ENCODE data around the gene KCNH6.

KCNH6 gene

DNA sequence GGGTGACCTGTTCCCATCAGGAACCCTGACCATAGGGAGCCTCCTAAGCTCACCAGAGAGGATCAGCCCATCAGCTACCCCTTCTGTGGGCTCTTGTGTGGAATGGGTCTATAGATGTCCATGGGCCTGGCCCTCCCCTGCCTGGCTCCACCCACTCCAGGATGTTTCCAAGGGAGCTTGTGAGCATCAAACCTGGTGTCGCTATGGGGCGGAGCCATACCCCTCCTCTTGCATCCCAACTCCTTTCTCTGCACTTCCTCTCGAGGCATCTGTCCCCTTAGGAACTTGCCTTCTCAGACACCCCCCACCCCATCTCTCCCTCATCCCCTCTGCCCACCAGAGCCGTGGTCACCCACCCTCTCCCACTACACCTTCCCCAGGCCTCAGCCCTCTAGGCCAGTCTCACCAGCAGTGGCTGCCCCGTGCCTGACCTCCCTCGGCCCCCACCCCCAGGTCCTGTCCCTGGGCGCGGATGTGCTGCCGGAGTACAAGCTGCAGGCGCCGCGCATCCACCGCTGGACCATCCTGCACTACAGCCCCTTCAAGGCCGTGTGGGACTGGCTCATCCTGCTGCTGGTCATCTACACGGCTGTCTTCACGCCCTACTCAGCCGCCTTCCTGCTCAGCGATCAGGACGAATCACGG, 10.4 kb downstream of the KCNH6 start:
- no peak for DNase-seq (ENCODE audit: low read depth)

DNA sequence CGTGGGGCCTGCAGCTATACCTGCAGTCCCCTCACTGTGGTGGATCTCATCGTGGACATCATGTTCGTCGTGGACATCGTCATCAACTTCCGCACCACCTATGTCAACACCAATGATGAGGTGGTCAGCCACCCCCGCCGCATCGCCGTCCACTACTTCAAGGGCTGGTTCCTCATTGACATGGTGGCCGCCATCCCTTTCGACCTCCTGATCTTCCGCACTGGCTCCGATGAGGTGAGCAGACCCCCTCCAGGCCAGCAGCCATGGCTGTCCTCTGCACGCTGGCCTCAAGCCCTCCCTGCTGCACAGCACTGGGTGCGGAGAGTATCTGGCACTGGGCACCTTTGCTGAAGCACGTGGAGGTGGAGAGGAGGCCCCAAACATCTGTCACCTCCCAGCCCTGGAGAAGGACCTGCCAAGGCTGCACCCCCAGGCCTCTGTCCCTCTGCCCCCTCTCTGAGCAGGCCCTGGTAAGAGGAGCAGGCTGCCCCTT, 11.0 kb downstream of the KCNH6 start:
- no peak for DNase-seq (ENCODE audit: low read depth)

DNA sequence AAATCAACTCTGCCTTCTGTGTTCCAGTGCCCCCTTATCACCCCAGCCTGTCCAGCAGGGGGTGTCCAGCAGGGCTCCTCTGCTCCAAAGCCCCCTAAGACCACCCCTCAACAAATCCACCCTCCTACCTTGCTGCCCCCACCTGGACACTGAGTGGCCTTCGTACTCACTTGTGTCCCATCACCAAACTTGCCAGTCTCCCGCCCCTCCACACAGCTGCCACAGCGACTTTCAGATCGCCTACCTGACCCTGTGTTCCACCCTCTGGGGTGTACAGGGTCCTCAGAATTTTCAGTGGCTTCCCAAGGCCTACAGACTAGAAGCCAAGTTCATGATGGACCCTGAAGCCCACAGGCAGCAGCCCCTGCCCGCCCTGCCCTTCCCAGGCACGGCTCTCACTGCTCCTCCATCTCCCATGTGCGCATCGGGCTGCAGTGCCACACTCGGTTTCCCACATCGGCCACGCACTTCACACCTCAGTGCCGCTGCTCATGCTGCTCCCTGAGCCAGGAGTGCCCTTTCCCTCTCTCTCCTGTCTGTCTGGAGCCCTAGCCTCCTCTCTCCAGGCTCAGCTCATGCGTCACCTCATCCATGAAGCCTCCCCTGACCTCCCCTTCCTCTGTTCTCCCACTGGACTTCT, 11.8 kb downstream of the KCNH6 start:
- DNase-seq (ENCODE audit: low read depth), result no peak

DNA sequence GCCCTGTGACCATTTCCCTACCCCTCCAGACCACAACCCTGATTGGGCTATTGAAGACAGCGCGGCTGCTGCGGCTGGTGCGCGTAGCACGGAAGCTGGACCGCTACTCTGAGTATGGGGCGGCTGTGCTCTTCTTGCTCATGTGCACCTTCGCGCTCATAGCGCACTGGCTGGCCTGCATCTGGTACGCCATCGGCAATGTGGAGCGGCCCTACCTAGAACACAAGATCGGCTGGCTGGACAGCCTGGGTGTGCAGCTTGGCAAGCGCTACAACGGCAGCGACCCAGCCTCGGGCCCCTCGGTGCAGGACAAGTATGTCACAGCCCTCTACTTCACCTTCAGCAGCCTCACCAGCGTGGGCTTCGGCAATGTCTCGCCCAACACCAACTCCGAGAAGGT, 12.5 kb downstream of the KCNH6 start:
- DNase-seq (ENCODE audit: low read depth), result no peak

DNA sequence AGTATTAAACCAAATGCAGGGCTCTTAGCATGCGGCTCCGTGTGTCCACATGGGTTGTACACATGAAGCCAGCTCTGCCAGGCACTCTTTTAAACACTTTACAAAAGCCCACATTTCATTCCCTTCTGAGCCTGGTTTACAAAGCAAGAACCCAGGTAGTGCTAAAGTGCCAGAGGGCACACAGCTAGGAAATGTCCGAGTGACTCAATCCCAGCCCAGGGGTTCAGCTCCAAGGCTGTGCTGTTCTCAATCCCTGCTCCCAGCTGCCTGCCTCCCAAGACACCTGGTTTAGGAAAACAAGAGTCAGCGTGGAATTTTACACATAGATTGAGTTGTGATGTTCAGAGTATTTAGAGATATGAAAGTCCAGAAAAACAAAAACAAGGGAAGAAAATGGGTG, 13.8 kb downstream of the KCNH6 start:
- DNase-seq (ENCODE audit: low read depth), result no peak

DNA sequence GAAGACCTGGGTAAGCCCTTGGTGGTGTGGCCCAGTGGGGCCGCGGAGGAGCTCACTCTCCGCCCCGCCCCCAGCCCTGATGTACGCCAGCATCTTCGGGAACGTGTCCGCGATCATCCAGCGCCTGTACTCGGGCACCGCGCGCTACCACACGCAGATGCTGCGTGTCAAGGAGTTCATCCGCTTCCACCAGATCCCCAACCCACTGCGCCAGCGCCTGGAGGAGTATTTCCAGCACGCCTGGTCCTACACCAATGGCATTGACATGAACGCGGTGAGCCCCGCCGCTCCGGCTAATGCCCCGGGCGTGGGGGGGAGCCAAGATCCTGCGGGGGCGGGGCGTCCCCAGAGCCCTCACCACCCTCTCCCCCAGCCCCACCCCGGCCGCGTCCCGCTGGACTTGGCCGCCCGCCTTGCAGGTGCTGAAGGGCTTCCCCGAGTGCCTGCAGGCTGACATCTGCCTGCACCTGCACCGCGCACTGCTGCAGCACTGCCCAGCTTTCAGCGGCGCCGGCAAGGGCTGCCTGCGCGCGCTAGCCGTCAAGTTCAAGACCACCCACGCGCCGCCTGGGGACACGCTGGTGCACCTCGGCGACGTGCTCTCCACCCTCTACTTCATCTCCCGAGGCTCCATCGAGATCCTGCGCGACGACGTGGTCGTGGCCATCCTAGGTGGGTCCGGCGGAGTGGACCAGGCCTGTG, 15.0 kb downstream of the KCNH6 start:
- DNase-seq (ENCODE audit: low read depth), result no peak

DNA sequence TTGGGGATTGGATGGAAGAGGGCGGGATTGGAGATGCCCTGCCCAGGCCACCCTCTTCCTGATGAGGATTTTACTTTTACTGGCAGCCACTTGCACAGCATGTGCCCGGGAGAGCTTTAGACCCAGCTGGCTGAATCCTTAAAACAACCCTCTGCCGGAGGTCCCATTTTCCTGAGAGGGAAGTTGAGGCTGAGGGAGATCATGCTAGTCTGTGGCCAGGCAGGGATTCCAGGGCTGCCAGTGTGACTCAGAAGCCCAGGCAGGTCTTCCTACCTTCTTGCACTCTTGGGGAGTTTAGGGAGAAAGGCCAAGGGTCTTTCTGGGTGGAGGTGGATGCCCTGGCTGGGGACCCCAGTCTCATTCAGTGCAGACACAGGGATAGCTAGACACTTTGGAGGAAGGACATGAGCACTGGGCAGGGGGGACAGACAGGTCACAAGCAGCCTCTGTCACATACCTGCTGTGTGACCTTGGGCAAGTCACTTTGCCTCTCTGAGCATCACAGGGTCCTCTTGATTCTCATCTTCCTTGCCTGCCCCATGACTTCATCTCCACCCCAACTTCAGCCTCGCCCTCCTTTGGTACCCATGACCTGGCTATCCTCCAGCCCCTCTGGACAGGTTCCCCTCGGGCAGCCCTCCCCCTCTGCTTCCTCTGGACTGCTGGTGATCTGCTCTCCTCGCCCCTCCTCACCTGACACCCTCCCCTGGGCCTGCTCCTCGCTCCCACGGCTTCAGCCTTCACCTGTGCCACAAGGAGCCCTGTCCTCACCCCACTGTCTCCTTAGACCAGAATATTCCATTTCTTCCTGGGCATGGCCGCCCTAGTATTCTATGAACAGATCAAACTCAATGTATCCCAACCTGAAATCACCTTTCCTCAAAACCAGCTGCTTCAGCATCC, 15.8 kb downstream of the KCNH6 start:
- DNase-seq (ENCODE audit: low read depth), result no peak

DNA sequence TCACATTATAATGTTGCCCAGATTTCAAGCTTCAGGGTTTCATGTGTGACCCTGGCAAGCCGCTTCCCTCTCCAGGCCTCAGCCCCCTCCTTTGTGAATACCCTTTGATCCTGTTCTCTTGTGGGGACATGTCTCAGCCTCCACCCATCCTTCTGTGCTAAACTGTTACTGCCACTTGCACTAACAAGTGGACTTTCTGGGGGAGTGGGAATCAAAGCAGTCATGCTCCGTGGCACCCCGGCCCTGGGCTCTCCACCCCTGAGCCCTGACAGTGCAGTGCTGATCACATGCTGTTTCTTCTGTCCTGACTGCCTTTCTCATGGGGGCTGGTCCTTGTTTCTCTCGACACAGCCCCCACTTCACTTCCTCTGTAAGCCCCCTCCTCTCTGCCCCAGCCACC, 17.4 kb downstream of the KCNH6 start:
- DNase-seq (ENCODE audit: low read depth), result no peak

DNA sequence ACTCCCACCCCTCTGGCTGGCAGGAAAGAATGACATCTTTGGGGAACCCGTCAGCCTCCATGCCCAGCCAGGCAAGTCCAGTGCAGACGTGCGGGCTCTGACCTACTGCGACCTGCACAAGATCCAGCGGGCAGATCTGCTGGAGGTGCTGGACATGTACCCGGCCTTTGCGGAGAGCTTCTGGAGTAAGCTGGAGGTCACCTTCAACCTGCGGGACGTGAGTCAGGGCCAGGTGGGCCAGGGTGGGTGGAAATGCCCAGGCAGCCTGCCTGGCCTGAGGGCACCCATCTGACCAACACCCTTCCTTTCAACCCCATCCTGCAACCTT, 19.0 kb downstream of the KCNH6 start:
- DNase-seq (ENCODE audit: low read depth), result no peak

DNA sequence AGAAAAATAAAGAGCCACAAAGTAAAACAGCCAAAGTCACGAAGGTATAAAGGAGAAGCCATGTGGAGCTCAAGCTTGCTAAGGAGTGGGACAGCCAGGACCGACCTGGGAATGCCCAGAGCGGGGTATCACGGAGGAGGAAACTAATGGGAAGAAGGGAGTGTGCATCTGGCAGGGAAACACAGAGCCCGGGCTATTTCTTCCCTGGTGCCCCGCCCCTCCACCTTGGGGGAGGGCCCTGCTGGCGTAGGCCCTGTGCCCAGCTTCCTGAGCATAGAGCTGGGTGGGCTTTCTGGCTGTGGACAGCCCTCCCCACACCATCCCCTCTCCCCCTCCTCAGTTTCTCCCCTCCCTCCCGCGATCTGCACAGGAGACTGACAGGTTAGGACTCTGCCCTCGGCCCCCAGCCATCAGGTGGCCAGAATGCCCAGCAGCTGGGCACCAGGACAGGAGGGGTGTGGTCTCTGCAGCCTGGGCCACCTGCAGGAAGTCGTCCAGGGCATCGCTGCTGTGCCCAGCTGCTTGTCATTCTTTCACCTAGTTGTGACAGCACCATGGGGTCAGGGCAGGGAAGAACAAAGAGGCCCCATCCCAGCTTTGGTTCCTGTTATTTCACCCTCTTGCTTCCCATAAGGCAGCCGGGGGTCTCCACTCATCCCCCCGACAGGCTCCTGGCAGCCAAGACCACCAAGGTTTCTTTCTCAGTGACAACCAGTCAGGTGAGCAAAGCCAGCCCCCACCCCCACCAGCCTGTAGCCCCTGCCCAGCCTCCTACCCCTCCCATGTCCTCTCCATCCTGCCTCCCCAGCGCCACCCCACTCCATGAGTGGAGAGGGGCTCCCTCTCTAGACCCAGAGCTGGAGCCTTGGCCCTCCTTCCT, 20.0 kb downstream of the KCNH6 start:
- DNase-seq (ENCODE audit: low read depth), result no peak

DNA sequence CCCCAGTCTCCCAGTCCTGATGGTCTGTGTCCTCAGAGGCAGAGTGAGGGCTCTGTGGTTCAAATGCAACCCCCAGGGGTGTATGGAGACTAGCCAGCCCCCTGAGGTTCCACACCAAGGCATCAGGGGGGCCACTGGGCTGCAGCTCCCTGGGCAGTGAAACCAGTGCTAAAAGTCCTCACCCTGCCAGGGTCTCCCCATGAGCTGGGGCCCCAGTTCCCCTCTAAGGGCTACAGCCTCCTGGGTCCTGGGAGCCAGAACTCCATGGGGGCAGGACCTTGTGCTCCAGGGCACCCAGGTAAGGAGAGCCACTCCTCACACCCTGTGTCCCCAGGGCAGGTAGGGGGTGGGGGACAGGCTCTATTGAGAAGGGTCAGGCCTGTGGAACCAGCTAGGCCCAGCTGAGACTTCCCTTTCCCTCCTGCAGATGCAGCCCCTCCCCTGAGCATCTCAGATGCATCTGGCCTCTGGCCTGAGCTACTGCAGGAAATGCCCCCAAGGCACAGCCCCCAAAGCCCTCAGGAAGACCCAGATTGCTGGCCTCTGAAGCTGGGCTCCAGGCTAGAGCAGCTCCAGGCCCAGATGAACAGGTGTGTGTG, 20.8 kb downstream of the KCNH6 start:
- DNase-seq (ENCODE audit: low read depth), result no peak

DNA sequence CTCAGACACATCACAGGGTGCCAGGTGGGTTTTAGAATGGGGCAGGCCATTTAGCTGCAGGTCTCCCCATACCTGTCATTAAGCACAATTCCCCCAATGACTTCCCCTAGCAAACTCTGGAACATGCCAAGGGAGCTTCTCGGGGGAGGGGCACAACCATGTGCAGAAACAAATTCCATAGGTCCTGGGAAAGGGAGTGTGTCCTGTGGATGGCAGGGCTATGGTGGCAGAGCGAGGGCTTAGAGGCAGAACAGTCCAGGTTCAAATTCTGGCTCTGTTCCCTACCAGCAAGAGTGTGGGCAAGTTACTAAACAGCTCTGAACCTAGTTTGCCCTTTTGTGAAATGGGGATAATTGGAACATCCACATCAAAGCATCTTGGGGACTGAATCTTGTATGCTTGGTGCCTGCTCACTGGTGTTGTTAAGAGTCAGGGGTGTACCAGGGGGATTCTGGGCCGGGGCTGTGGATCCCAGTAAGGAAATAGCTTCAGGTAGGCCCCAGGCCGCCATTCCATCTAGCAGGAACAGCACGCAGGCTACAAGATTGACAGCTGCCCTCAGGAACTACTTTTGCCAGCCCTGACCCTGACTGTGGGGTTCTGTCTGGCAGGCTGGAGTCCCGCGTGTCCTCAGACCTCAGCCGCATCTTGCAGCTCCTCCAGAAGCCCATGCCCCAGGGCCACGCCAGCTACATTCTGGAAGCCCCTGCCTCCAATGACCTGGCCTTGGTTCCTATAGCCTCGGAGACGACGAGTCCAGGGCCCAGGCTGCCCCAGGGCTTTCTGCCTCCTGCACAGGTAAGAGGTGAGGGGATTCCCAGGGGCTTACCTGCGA, 21.5 kb downstream of the KCNH6 start:
- no peak for DNase-seq (ENCODE audit: low read depth)

DNA sequence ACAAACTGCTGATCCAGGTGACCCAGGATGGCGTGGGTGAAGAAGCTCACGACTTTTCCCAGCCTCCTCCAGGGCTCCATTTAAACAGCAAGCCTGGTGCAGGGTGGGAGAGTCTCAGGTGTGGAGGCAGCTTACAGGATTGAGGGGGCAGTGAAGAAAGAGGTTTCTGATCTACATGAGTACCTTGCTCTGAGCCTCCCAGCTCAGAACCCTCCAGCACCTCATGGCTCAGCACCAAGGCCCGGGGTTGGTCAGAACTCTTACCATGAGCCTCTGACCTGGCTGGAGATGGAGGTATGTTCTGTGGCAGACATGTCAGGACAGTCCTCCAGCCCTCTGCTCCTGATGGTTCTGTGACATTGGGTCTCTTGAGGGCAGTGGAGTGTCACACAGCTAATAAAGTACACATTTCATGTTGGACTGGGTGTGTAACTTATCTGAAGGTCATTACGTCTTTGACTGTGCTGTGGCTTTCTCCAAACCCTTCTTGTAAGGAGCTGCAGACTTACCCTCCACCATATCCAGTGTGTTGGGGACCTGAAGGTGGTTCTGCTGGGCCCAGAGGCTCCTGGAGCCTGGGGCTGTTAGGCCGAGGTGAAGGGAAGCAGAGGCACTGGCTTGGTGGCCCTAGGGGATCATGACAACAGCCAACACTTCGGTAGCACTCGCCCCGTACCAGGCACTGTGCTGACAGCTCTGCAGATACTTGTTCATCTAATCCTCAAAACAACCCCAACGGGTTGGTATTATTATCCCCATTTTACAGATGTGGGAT, 23.3 kb downstream of the KCNH6 start:
- DNase-seq (ENCODE audit: low read depth), result no peak

DNA sequence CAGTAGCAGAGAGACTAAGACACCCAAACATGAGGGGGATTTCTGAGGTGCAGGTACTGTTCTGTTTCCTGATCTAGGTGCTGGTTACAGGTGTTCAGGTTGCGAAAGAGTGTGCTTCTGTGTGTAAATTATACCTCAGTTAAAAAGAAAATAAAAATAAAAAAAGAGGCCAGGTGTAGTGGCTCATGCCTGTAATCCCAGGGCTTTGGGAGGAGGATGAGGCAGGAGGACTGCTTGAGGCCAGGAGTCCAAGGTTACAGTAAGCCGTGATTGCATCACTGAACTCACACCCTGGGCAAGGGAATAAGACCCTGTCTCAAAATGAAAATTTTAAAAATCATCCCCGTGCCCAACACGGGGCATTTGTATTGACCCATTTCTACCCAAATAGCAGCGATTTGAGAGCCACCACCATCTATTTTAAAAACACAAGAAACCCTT, 23.9 kb downstream of the KCNH6 start:
- DNase-seq (ENCODE audit: low read depth), result no peak

DNA sequence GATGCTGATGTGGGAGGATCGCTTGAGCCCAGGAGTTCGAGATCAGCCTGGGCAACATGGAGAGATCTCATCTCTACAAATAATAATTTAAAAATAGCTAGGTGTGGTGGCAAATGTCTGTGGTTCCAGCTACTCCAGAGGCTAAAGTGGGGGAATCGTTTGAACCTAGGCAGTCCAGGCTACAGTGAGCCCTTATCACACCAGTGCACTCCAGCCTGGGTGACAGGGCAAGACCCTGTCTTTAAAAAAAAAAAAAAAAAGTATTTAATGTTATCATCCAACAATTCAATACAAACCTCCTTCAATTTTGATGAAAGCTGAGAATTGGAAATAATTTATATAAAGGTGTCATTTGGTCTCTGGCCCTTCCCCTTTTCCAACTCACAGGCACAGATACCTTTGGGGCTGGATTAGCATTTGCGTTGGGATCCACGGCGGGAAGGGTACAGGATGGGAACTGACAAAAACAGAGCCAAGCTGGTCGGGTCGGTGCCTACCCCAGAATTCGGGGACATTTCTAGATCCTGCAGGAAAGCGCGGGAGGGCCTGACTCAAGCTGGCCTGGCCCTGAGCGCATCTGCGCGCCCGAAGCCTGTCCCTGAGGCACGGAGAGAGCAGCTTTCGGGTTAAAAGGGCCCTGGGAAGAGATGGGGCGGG, 26.3 kb downstream of the KCNH6 start:
- no peak for DNase-seq (ENCODE audit: low read depth)

DNA sequence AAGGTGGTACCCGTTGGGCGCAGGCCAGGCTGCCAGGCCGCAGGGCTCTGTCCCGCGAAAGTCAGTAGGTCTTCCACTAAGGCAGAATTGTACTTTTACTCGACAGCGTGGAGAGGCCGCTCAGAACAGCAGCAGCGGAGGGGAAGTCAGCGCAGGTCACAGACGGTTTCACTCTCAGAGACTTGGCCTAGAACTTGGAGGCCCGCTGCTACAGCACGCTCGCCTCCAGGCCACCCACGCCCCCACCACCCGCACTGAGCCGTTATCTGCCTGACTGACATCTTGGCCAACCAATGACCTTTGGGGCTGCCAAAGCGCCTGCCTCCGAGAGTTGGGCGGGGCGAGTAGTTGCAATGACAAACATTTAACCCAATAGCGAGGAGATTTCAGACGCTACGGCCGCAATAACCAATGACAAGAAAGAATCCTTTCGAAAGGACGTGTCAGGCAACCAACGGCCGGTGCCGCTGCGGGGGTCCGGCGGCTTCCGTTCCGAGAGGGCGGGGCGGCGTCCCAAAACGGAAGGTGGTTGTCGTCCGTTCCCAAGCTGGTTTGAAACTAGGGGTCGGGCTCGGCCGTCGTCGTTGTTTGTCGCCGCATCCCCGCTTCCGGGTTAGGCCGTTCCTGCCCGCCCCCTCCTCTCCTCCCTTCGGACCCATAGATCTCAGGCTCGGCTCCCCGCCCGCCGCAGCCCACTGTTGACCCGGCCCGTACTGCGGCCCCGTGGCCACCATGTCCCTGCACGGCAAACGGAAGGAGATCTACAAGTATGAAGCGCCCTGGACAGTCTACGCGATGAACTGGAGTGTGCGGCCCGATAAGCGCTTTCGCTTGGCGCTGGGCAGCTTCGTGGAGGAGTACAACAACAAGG, 27.0 kb downstream of the KCNH6 start, which contains the start of gene DCAF7:
DCAF7 (plus strand) TSS at position 532 of the 871 bp plus-strand sequence; CDS start at position 733, 201 bp downstream.
- peak; percentile 99 for DNase-seq (ENCODE audit: low read depth)

DNA sequence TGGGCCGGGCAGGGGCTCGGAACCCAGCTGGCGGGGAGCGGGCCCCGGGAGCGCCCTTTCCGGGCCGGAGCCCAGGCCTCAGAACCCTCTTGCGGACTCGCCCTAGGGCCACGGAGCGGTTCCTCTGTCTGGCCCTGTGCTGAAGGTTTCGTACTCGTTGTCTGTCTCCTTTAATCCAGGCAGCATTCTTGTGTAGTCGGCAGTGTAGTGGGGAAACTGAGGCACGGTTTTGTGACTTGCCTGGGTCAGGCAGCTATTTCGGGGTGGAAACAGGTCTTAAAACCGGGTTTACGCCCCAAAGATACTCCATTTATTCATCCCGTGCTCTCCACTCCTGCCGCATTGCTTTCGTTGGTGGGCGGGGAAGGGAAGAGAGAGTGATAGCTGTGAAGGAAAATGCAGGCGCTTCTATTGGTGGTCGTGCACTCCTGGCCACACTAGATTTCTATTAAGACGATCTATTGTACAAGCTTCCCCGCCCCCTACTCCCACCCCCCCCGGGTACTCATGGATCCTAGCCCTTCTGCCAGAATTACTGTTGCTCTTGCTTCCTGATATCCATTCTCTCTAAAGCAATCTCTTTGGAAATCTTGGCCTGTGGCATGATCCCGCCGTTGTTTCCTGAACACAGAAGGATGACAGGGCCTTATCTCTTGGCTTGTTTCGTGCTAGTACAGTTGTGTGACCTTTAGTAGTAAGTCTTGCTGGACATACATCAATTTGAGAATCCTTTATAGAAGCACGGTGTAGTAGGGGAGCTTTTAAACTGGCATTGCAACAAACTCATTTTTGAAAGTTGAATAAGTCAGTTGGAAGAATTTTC, 27.9 kb downstream of the KCNH6 start:
- DNase-seq (ENCODE audit: low read depth), result peak; percentile 6

All from activated T-cell treated with anti-CD3 and anti-CD28 coated beads for 1 hour (primary cell).